Ovary (tissue), 9 donors: ENCODE data around the gene UMAD1. TPM values are rescaled to one million over a fixed set of nuclear protein-coding genes. Genes with fewer than 3 reads are reported as not detected.

ENCODE experiments used
- DNase-seq, 5 donors: peaks; one replicate each; pipeline ENCODE4 v3.0.0-alpha.2; 2019 to 2020
- H3K27ac ChIP-seq, 2 donors: fragments of 200-600 bp; one replicate each; pipeline versions ENCODE4 v1.5.1 to v1.8.0; 2019 to 2022
- H3K27me3 ChIP-seq: fragments of 200-600 bp; one replicate; pipeline ENCODE4 v1.8.0; 2022
- H3K36me3 ChIP-seq: fragments of 200-600 bp; sonication (generic); one replicate; pipeline ENCODE4 v1.5.1; 2019
- H3K4me1 ChIP-seq: one replicate; pipeline ENCODE4 v1.8.1; 2013; ENCODE audit warnings: mild to moderate bottlenecking, moderate library complexity; ENCODE audit not compliant: insufficient read depth
- H3K4me3 ChIP-seq: fragments of 200-600 bp; sonication (generic); one replicate; pipeline ENCODE4 v1.5.1; 2017
- H3K9me3 ChIP-seq, 2 donors: fragments of 200-600 bp in 1 of 2; sonication (generic) in 1 of 2; one replicate each; pipeline versions ENCODE4 v1.5.1 to v1.8.1; 2013 to 2019; ENCODE audit warnings: mild to moderate bottlenecking in 1 of 2, moderate library complexity in 1 of 2
- EP300 ChIP-seq: sonication (generic); formaldehyde crosslinking; IDR thresholded peaks from one replicate; pipeline ENCODE4 v1.6.1; 2017; ENCODE audit warnings: antibody characterized with exemption
- POLR2A ChIP-seq: fragments of 450-650 bp; IDR thresholded peaks from one replicate; pipeline ENCODE4 v1.6.1; 2017; ENCODE audit warnings: antibody characterized with exemption, mild to moderate bottlenecking, moderate library complexity
- WGBS, 3 donors: extraction: QIAGEN DNeasy Blood & Tissue Kit in 1 of 3; methylation state at CpG; one replicate each; pipeline versions ENCODE4 v1.1.5 to v1.1.7; 2013 to 2017; 5-methylcytosine and 5-hydroxymethylcytosine counted together
- intact Hi-C, 4 donors: fragments of 100-400 bp; cut with DNase I; formaldehyde crosslinking; loops; one replicate each; pipeline versions ENCODE4 v1.11.0 to v1.15.1; 2022 to 2023
- polyA plus RNA-seq, 2 donors: library from polyadenylated mRNA; stranded (reverse); fragments of 200-250 nt in 1 of 2; fragments of 350-450 nt in 1 of 2; fragmentation: Illumina TruSeq in 1 of 2; extraction: RNeasy Lipid Tissue Mini Kit (QIAGEN cat#74804) in 1 of 2; gene quantifications; one replicate each; pipeline ENCODE4 v1.2.3, GENCODE V29; 2013 to 2014
- total RNA-seq, 7 donors: library from RNA; depleted of rRNA in 2 of 7; stranded (reverse); fragments of >200 nt in 2 of 7; fragmentation: NEBNext Ultra II Directional in 3 of 7; extraction: Animal tissue kit (Norgen Biotek cat#: 25700) in 3 of 7; gene quantifications; one replicate each; pipeline versions ENCODE4 v1.1.0 to v1.2.4, GENCODE V29; 2016 to 2023
- TF ChIP-seq, protein P1 (sequence below), 3 donors: fragments of 450-650 bp in 2 of 3; fragments of 200-600 bp in 1 of 3; IDR thresholded peaks; one replicate each; pipeline versions ENCODE4 v1.5.1 to v1.8.0; 2016 to 2022; ENCODE audit warnings: antibody characterized with exemption in 3 of 3, mild to moderate bottlenecking in 1 of 3
- donor health status: DM: no; HTN: no; CAD: no; lungs with moderate emphysema.
- donor health status: DM: no; HTN: no; CAD: no.
- donor health status: Bipolar disorder and iron deficiency.
- donor health status: DM: yes; HTN: yes; CAD: no.
- donor health status: DM: no; HTN: no; CAD: no.
- donor health status: DM: yes; HTN: yes; CAD: no.

Gene UMAD1
- total and polyA plus RNA-seq, 9 donors, result 10.4 to 19.1 (median 16.2) TPM

DNA sequence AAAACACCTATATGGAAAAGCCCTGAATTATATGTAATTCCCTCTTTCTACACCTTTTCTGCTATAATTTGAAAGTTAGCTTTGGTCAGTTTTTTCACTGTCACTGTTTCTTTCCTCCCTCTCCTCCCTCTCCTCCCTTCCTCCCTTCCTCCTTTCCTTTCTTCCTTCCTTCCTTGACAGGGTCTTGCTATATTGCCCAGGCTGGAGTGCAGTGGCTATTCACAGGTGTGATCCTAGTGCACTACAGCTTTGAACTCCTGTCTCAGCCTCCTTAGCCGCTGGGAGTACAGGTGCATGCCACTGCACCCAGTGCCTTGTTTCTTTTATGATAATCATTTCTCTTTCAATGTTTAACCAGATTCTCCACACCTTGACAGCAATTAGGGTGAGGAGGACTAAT lies 22.1 kb upstream of the UMAD1 start:
- H3K27ac ChIP-seq, result no peak overlapping the region
- no peaks in the 10 kb centered on the region for H3K9me3 ChIP-seq
- intact Hi-C loops, result no loop called here
- H3K4me3 ChIP-seq, result no peak overlapping the region
- H3K27me3 ChIP-seq, result no peaks in the 10 kb centered on the region
- no peaks in the 10 kb centered on the region for H3K36me3 ChIP-seq
- TF ChIP-seq, protein P1, sequence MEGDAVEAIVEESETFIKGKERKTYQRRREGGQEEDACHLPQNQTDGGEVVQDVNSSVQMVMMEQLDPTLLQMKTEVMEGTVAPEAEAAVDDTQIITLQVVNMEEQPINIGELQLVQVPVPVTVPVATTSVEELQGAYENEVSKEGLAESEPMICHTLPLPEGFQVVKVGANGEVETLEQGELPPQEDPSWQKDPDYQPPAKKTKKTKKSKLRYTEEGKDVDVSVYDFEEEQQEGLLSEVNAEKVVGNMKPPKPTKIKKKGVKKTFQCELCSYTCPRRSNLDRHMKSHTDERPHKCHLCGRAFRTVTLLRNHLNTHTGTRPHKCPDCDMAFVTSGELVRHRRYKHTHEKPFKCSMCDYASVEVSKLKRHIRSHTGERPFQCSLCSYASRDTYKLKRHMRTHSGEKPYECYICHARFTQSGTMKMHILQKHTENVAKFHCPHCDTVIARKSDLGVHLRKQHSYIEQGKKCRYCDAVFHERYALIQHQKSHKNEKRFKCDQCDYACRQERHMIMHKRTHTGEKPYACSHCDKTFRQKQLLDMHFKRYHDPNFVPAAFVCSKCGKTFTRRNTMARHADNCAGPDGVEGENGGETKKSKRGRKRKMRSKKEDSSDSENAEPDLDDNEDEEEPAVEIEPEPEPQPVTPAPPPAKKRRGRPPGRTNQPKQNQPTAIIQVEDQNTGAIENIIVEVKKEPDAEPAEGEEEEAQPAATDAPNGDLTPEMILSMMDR (IDR thresholded peaks at IDR 0.05), result no peak
- TF ChIP-seq POLR2A, result no peak
- no peak for TF ChIP-seq EP300
- no peak for DNase-seq
- 89 to 96% (median 95%) methylated on average over 1 of the region's 1 CpG for WGBS, 3 donors
- H3K4me1 ChIP-seq, result no peaks in the 10 kb centered on the region

DNA sequence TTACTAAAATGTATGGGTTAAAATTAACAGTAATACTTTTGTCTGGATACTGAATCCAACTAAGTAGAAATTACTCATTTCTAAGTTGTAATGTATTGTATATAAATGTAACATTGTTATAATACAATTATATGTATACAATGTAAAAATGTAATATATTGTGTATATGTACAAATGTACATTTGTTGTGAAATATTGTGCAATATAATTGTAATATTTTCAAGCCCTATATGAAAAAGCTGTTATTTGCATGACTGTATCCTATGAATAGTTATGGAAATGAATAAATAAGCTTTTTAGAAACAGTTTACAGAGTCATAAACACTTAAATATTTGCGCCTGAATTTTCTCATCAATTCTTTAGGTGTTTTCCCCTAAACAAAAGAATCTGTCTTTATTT lies 20.3 kb upstream of the UMAD1 start:
- Histone ChIP-seq H3K4me3 (no peak overlapping the region), H3K27ac (no peak overlapping the region), H3K4me1 (no peaks in the 10 kb centered on the region), H3K36me3 (no peaks in the 10 kb centered on the region), H3K27me3 (no peaks in the 10 kb centered on the region), H3K9me3 (no peaks in the 10 kb centered on the region)
- no peak for DNase-seq
- TF ChIP-seq EP300 (no peak), POLR2A (no peak)
- TF ChIP-seq, protein P1 (IDR thresholded peaks at IDR 0.05), result no peak
- WGBS, 3 donors, result 92 to 100% (median 92%) methylated on average over 1 of the region's 1 CpG
- intact Hi-C loops, result no loop called here

DNA sequence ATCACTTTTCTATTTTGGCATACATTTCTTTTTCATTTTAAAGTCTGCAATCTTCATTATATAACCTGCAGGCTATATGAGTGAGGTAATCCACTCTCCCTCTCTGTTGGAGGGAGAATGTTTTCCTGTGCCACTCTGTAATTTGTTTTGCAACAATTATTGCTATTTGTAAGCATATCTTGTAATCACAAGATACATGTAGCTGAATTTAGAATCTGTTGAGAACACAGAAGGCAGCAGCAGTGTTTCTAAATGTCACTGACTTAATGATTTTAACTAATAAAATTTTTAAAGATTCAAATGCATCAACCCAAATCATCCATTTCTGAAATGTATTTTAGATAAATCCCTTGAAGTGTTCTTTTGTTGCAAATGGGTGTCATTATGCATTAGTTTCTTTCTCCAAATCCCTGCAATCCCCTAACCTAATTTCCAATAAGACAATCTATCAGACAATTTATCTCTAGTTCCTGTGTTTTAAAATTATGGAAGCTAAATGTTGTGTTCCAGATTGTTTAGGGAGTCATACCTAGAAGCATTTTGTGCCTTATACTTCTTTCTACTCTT lies 19.8 kb upstream of the UMAD1 start:
- Histone ChIP-seq H3K9me3 (no peaks in the 10 kb centered on the region), H3K4me1 (no peaks in the 10 kb centered on the region), H3K27me3 (no peaks in the 10 kb centered on the region), H3K36me3 (no peaks in the 10 kb centered on the region), H3K27ac (no peak overlapping the region), H3K4me3 (no peak overlapping the region)
- DNase-seq, result no peak
- intact Hi-C loops, result no loop called here
- TF ChIP-seq EP300, result no peak
- no peak for TF ChIP-seq POLR2A
- TF ChIP-seq, protein P1 (IDR thresholded peaks at IDR 0.05), result no peak

DNA sequence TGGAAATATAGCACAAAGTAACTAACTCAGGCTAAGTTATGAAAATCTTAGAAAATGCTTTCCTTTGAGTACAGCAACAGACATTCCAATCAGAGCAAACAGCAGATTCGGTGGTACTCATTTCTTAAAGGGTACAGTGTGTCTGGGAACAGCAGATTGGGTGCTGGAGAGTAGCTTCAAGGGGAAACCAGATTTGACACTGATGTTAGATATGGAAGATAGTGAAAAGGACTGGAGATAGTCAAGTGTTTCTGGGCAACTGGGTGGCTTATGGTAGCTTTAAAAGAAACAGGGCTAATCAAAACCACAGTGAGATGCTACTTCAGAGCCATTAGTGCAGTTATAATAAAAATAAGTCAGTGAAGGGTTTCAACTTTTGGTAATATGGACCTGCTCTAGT lies 12.1 kb upstream of the UMAD1 start:
- no peak overlapping the region for H3K4me3 ChIP-seq
- H3K36me3 ChIP-seq, result no peaks in the 10 kb centered on the region
- H3K9me3 ChIP-seq, result no peaks in the 10 kb centered on the region
- no peak for TF ChIP-seq EP300
- no peak for TF ChIP-seq POLR2A
- 60 to 73% (median 68%) methylated on average over 1 of the region's 1 CpG for WGBS, 3 donors
- no peaks in the 10 kb centered on the region for H3K27me3 ChIP-seq
- no peak for DNase-seq
- no peak overlapping the region for H3K27ac ChIP-seq
- intact Hi-C loops, result no loop called here
- H3K4me1 ChIP-seq, result no peaks in the 10 kb centered on the region

DNA sequence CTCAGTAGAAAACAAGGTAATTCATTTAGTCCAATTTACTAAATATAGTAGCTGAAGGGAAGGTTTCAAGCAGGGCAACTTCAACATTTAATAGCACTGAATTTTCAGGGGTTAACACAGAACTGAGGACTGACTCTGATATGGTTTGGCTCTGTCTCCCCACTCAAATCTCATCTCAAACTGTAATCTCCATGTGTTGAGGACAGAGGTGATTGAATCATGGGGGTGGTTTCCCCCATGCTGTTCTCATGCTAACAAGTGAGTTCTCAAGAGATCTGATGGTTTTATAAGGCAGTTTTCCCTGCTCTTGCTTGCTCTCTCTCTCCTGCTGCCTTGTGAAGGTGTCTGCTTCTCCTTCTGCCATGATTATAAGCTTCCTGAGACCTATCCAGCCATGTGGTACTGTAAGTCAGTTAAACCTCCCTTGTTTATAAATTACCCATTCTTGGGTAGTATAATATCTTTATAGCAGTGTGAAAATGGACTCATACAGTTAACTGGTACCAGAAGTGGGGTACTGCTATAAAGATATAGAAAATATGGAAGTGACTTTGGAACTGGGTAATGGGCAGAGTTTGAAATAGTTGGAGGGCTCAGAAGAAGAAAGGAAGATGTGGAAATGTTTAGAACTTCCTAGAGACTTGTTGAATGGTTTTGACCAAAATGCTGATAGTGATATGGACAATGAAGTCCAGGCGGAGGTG lies 9.8 kb upstream of the UMAD1 start:
- Histone ChIP-seq H3K4me1 (no peaks in the 10 kb centered on the region), H3K27ac (no peak overlapping the region), H3K4me3 (no peak overlapping the region), H3K36me3 (no peaks in the 10 kb centered on the region), H3K9me3 (no peaks in the 10 kb centered on the region), H3K27me3 (no peaks in the 10 kb centered on the region)
- TF ChIP-seq EP300, result no peak
- TF ChIP-seq POLR2A, result no peak
- TF ChIP-seq, protein P1 (IDR thresholded peaks at IDR 0.05), result no peak
- intact Hi-C loops, result no loop called here
- DNase-seq, result no peak
- WGBS, 3 donors, result 87 to 94% (median 89%) methylated on average over 1 of the region's 1 CpG
